K562 (cell line): ENCODE measurements around the gene DLGAP1. TPM values are rescaled to one million over a fixed set of nuclear protein-coding genes. Genes with fewer than 3 reads are reported as not detected.

ENCODE experiments used
- EP300 ChIP-seq: IDR thresholded peaks from 2 replicates; pipeline ENCODE4 v1.6.1; 2012; ENCODE audit warnings: low read length, improper control_type of control experiment
- HIVEP1 ChIP-seq: fragments of 250-450 bp; sonication (Bioruptor Pico); IDR thresholded peaks from 2 replicates; pipeline ENCODE4 v1.4.0; 2020; ENCODE audit warnings: mild to moderate bottlenecking
- SNAPC5 ChIP-seq: fragments of 250-450 bp; sonication (Bioruptor Pico); IDR thresholded peaks from 2 replicates; pipeline ENCODE4 v1.8.0; 2021; ENCODE audit warnings: moderate library complexity, mild to moderate bottlenecking, inconsistent platforms
- TCF7 ChIP-seq: sonication (generic); IDR thresholded peaks from 2 replicates; pipeline ENCODE4 v1.6.1; 2016; ENCODE audit warnings: antibody characterized with exemption, borderline replicate concordance
- ZBTB9 ChIP-seq: fragments of 450-650 bp; formaldehyde crosslinking; IDR thresholded peaks from 2 replicates; pipeline ENCODE4 v1.4.0; 2020; ENCODE audit warnings: mild to moderate bottlenecking, moderate library complexity
- ZKSCAN3 ChIP-seq: fragments of 250-450 bp; sonication (Bioruptor Pico); IDR thresholded peaks from 2 replicates; pipeline ENCODE4 v1.4.0; 2020
- ZNF212 ChIP-seq: fragments of 450-650 bp; formaldehyde crosslinking; IDR thresholded peaks from 2 replicates; pipeline ENCODE4 v1.4.0; 2020; ENCODE audit warnings: mild to moderate bottlenecking
- ZNF239 ChIP-seq: fragments of 250-450 bp; sonication (Bioruptor Pico); IDR thresholded peaks from 2 replicates; pipeline ENCODE4 v1.4.0; 2020; ENCODE audit warnings: mild to moderate bottlenecking
- ZNF551 ChIP-seq: fragments of 250-450 bp; sonication (Bioruptor Pico); IDR thresholded peaks from 2 replicates; pipeline ENCODE4 v1.5.0; 2021; ENCODE audit warnings: mild to moderate bottlenecking, moderate library complexity
- polyA plus RNA-seq, 8 experiments: library from polyadenylated mRNA; depleted of rRNA in 4 of 8; stranded (reverse) in 5 of 8; unstranded in 3 of 8; fragments of >200 nt; fragmentation: Nextera tagmentation in 2 of 8; fragmentation: Illumina TruSeq in 1 of 8; extraction: Ambion mirVana in 2 of 8; extraction: Trizol in 1 of 8; gene quantifications; 2 replicates each; pipeline versions ENCODE4 v1.2.1 to v1.2.3, GENCODE V29; 2011 to 2014; ENCODE audit warnings: inconsistent platforms in 1 of 8, missing spikeins in 1 of 8
- total RNA-seq, 7 experiments: library from RNA; depleted of rRNA in 6 of 7; stranded (reverse); fragments of >200 nt in 6 of 7; fragmentation: Illumina TruSeq in 2 of 7; extraction: Trizol in 2 of 7; gene quantifications; 2 replicates each; pipeline versions ENCODE4 v1.2.1 to v1.2.3, GENCODE V29; 2011 to 2021; ENCODE audit warnings: low replicate concordance in 1 of 7
- TF ChIP-seq, protein P1 (sequence below): sonication (generic); formaldehyde crosslinking; IDR thresholded peaks from 2 replicates; pipeline ENCODE4 v1.8.0; 2023; ENCODE audit warnings: mild to moderate bottlenecking, missing genetic modification reagents
- TF ChIP-seq, protein P2 (sequence below), 2 experiments: fragments of 450-650 bp in 1 of 2; sonication (generic) in 1 of 2; formaldehyde crosslinking in 1 of 2; IDR thresholded peaks in 1 of 2; conservative IDR thresholded peaks in 1 of 2; 2 replicates each; pipeline versions ENCODE4 v1.6.1 to v1.8.1; 2016 to 2023; ENCODE audit warnings: mild to moderate bottlenecking in 2 of 2, moderate library complexity in 2 of 2, inconsistent platforms in 1 of 2, missing genetic modification reagents in 1 of 2
- TF ChIP-seq, protein P3 (sequence below): fragments of 250-450 bp; sonication (Bioruptor Pico); IDR thresholded peaks from 2 replicates; pipeline ENCODE4 v1.4.0; 2020; ENCODE audit warnings: mild to moderate bottlenecking, moderate library complexity

DLGAP1 gene
- total and polyA plus RNA-seq, 9 of the 15 experiments (the other 6 are each of a cell fraction or from before 2014, with no cell fraction given), result 0.04 to 0.22 (median 0.08) TPM

DNA sequence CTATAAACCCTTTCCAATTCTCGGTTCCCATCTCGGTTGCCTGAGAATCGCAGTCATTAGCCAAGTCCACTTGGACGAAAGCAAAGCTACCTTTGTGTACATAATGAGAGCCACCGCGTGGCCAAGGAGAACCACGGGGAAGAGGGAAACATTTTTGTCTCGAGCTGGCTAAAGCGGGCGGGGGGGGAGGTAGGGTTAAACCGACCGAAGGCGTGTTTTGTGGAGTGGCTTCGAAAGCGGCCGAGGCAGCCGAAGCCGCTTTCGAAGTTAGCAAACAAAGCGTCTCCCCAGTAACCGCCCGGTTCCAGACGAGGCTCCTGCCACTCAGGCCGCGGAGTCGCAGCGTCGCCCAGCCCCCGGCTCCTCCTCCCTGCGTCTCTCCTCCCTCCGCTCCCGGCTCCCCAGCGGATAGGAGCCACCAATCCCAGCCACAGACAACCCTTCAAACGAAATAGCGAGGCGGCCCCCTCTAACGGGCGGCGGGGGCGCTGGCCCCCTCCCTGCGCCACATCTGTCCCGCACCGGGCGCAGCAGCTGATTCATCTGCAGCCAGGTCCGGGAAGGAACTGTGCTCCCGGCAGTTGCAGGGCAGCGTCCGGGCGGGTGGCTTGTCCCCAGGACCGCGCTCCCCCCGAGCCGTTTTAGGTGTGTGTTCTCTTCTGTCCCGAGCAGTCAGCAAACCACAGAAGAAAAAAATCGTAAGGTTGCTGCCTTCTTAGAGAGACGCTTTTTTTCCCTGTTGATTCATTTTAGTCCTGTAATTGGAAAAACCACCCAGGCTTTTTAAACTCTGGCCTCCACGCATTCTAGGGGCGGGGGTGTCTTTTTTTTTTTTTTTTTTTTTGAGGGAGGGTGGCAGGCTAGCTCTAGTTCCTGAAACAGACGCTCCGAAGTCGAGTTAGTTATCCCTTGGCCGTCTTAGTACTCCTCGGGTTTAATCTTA lies 1006.9 kb downstream of the DLGAP1 start (continued):
- TF ChIP-seq EP300 (peak; percentile 81), ZKSCAN3 (peak; percentile 25; the same call in 1 of the 2 replicates), ZNF239 (CRISPR knock-in tag) (peak; percentile 12; the same call in 1 of the 2 replicates), ZBTB9 (CRISPR knock-in tag) (peak; percentile 94), TCF7 (no peak), ZNF551 (CRISPR knock-in tag) (no peak), SNAPC5 (CRISPR knock-in tag) (no peak), ZNF212 (no peak), HIVEP1 (peak; percentile 70; the same call in 1 of the 2 replicates)
- TF ChIP-seq, protein P1, sequence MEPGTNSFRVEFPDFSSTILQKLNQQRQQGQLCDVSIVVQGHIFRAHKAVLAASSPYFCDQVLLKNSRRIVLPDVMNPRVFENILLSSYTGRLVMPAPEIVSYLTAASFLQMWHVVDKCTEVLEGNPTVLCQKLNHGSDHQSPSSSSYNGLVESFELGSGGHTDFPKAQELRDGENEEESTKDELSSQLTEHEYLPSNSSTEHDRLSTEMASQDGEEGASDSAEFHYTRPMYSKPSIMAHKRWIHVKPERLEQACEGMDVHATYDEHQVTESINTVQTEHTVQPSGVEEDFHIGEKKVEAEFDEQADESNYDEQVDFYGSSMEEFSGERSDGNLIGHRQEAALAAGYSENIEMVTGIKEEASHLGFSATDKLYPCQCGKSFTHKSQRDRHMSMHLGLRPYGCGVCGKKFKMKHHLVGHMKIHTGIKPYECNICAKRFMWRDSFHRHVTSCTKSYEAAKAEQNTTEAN (CRISPR knock-in tag), result peak; percentile 62; the same call in 1 of the 2 replicates
- TF ChIP-seq, protein P2, sequence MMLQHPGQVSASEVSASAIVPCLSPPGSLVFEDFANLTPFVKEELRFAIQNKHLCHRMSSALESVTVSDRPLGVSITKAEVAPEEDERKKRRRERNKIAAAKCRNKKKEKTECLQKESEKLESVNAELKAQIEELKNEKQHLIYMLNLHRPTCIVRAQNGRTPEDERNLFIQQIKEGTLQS (IDR thresholded peaks at IDR 0.05), result no peak
- TF ChIP-seq, protein P2 (CRISPR knock-in tag; conservative IDR thresholded peaks at IDR 0.05), result no peak; the same call in 1 of the 2 replicates
- TF ChIP-seq, protein P3, sequence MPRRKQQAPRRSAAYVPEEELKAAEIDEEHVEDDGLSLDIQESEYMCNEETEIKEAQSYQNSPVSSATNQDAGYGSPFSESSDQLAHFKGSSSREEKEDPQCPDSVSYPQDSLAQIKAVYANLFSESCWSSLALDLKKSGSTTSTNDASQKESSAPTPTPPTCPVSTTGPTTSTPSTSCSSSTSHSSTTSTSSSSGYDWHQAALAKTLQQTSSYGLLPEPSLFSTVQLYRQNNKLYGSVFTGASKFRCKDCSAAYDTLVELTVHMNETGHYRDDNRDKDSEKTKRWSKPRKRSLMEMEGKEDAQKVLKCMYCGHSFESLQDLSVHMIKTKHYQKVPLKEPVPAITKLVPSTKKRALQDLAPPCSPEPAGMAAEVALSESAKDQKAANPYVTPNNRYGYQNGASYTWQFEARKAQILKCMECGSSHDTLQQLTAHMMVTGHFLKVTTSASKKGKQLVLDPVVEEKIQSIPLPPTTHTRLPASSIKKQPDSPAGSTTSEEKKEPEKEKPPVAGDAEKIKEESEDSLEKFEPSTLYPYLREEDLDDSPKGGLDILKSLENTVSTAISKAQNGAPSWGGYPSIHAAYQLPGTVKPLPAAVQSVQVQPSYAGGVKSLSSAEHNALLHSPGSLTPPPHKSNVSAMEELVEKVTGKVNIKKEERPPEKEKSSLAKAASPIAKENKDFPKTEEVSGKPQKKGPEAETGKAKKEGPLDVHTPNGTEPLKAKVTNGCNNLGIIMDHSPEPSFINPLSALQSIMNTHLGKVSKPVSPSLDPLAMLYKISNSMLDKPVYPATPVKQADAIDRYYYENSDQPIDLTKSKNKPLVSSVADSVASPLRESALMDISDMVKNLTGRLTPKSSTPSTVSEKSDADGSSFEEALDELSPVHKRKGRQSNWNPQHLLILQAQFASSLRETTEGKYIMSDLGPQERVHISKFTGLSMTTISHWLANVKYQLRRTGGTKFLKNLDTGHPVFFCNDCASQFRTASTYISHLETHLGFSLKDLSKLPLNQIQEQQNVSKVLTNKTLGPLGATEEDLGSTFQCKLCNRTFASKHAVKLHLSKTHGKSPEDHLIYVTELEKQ, result 0 out of 2 replicates have a peak, but pooled peaks have one; percentile 57
